ENCODE measurements around the gene ANO4.
"Not testable (repeated sequence)": the region's sequence is repeated elsewhere in the genome, so short reads cannot be mapped to it uniquely, and the experiment has no call there.

Gene ANO4

DNA sequence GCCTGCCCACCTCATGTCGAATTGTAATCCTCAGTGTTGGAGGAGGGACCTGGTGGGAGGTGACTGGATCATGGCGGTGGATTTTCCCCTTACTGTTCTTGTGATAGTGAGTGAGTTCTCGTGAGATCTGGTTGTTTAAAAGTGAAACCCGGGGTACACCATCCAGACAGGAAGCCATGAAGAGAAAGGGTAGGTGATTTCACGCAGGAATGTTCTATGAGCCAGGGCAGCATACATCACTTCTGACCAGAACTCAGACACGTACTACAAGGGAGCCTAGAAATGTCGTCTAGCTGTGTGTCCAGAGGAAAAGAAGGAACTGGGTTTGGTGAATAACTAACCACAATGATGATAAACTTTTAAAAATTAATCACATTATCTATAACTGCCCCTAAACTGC is 80.6 kb downstream of the ANO4 start:
- no peak for DNase-seq (ENCODE audit: low read depth)

DNA sequence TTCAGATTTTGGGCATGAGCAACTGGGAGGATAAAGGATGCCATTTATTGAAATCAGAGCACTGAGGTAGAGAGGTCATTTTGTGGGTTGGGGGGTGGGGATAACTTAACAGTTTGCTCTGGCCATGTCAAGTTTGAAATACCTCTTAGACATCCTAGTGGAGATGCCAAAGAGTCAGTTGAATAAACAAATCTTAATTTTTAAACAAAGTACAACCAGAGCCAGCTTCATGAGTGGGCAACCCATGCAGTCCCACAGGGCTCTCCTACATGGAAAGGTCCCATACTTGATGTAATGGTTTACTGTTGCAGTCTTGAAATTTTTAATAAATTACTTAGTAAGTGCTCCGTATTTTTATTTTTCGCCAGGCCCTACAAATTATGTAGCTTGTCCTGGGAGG is 81.2 kb downstream of the ANO4 start:
- DNase-seq (ENCODE audit: low read depth), result no peak

DNA sequence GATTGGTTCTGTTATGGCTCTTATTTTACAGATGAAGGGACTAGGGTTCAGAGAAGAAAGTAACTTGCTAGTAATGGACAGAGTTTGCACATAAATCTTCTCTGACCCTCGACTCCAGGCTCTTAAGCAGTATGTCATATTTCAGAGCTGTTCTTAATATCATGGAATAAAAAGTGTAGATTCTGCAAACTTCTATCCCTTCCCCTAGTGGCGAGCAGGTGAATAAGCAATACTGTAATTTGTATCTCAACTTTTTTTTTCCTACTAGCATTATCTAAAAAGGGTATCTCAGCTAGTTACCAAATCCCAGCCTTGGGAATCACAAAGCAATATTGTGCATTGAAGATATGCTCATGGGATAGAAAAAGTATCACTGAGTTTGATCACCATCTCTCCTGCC is 83.2 kb downstream of the ANO4 start:
- no peak for DNase-seq (ENCODE audit: low read depth)

- no peak for DNase-seq (ENCODE audit: low read depth)
Measured at GRCh38 chr12:100895192-100895591, 100.6 kb downstream of the ANO4 start.

- DNase-seq (ENCODE audit: low read depth), result no peak
Measured at GRCh38 chr12:100896192-100896591, 101.6 kb downstream of the ANO4 start.

DNA sequence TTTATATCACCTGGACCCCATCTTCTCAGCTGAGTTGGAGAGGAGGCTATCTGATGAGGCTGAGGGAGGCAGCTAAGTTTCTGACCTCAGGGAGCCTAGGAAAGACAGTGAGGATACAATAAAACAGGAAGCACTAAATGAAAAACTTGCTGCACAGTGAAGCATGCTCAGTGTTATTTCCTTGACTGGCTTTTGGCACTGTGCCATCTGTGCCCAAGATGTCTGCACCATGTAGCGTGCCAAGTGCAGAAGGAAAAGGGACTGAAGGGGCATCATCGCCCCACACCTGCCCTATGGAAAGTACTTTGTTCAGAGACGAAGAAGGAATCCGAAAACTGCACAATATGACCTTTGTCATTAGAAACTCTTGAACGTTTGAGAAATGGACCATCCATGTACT is 102.7 kb downstream of the ANO4 start:
- no peak for DNase-seq (ENCODE audit: low read depth)

- no peak for DNase-seq (ENCODE audit: low read depth)
Measured at GRCh38 chr12:100899301-100899700, 104.7 kb downstream of the ANO4 start.

- DNase-seq (ENCODE audit: low read depth), result no peak
Measured at GRCh38 chr12:100900808-100901207, 106.2 kb downstream of the ANO4 start.

- DNase-seq (ENCODE audit: low read depth), result no peak
Measured at GRCh38 chr12:100901266-100901665, 106.7 kb downstream of the ANO4 start.

DNA sequence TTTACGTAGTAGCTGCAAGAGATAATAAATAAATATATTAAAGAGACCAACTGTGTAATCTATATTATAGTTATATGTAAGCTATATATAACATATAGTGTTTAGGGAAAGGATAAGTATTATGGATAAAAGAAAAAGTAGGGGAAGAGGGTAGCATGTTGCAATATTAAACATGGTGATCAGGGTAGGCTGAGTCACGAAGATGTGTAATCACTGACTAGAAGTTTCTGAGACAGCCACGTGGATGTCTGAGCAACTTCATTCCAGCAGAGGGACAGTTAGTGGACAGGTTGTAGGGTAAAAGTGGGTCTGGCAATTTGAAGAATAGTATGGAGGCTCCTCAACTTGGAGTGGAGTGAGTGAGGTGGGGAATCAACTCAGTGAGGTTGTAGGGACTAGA is 109.7 kb downstream of the ANO4 start:
- no peak for DNase-seq (ENCODE audit: low read depth)

GRCh38 chr12:100908501-100908900 is 113.9 kb downstream of the ANO4 start:
- DNase-seq (ENCODE audit: low read depth), result no peak

- DNase-seq (ENCODE audit: low read depth), result no peak
Measured at GRCh38 chr12:100913872-100914592, 119.5 kb downstream of the ANO4 start.

DNA sequence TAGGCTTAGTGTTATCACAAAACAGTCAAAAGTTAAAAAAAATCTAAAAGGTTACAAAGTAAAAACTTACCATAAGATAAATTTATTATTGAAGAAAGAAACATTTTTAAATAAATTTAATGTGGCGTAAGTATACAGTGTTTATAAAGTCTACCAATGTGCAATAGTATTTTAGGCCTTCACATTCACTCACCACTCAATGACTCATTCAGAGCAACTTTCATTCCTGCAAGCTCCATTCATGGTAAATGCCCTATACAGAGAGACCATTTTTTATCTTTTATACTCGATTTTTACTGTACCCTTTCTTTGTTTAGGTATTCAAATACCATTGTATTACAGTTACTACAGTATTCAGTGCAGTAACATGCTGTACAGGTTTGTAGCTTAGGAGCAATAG is 124.5 kb downstream of the ANO4 start:
- no peak for DNase-seq (ENCODE audit: low read depth)

DNA sequence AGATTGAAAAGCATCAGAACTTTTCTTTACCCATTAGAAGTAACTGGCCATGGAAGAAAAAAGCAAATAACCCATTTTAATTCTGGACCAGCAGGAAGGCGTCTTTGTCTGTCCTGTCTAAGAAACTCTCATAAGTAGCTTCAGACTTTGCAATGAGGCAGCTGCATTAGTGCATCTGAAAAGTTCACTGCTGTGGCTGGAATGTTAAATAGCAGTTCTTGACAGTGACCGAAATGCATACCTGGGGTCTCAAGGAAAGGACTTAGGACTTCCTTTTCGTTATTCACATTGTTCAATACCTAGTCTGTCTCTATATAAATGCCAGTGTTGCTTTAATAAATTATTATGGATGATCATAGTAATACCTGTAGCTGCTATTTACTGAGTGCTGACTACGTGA is 125.9 kb downstream of the ANO4 start:
- no peak for DNase-seq (ENCODE audit: low read depth)

DNA sequence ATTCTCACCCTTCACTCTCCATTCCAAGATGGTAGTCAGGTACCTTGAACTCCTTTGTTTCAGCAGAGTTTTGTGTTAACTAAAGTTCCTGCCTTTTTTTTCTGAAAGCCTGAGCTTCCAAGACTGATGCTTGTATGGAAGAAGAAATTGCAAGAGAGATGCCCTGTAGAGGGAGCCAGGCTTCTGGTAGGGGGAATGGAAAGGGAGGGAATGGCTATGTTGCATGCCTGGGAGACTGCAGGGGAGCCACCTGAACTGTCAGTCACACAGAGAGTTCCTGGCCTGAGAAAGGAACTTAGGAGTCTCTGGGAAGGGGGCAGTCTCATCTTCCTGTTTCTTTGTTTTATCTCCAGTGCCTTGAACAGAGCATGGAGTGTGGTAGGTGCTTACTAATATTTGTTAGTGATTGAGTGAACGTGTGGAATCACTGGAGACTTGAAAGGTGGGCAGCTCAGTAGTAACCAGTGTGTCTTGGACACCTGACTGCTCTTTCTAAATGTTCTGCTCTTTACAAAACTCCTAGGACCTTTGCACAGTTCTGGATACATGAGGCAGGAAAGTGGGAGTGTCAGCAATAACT is 132.2 kb downstream of the ANO4 start:
- DNase-seq (ENCODE audit: low read depth), result no peak

GRCh38 chr12:100927826-100928225 is 133.2 kb downstream of the ANO4 start:
- DNase-seq (ENCODE audit: low read depth), result no peak

GRCh38 chr12:100932571-100932970 is 138.0 kb downstream of the ANO4 start:
- no peak for DNase-seq (ENCODE audit: low read depth)

GRCh38 chr12:100933531-100933930 is 139.0 kb downstream of the ANO4 start:
- DNase-seq (ENCODE audit: low read depth), result not testable (repeated sequence)

GRCh38 chr12:100935929-100936328 is 141.4 kb downstream of the ANO4 start:
- DNase-seq (ENCODE audit: low read depth), result no peak

GRCh38 chr12:100936661-100937060 is 142.1 kb downstream of the ANO4 start:
- DNase-seq (ENCODE audit: low read depth), result no peak

GRCh38 chr12:100940503-100940902 is 145.9 kb downstream of the ANO4 start:
- no peak for DNase-seq (ENCODE audit: low read depth)

GRCh38 chr12:100942984-100943749 is 148.6 kb downstream of the ANO4 start:
- DNase-seq (ENCODE audit: low read depth), result no peak

DNA sequence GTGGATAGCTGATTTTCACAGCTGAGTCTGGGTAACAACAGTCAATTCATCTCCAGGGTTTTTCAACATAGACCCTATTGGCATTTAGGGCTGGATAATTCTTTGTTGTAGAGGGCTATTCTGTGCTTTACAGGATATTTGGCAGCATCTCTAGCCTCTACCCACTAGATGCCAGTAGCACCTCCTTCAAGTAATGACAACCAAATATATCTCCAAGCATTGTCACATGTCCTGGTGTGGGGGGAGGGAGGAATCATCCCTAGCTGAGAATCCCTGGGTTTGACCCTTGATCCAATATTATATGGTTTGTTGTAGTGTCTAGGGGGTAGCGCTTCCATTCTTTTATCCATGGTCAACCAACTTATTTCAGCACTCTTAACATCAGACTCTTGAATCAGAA is 157.2 kb downstream of the ANO4 start:
- no peak for DNase-seq (ENCODE audit: low read depth)

Data from stimulated activated CD8-positive, alpha-beta memory T cell treated with anti-CD3 and anti-CD28 coated beads, Interleukin-15, amount 100 ng/mL, for 24 hours (primary cell).